Neural cell (in vitro differentiated cells): ENCODE results near the gene KMO. TPM values are rescaled to one million over a fixed set of nuclear protein-coding genes. Genes with fewer than 3 reads are reported as not detected.

Experiments
- H2AFZ ChIP-seq: fragments of 200-600, 300-800 bp; sonication (generic), shearing (Covaris generic); 2 replicates; pipeline ENCODE4 v1.6.0; 2014; ENCODE audit warnings: low read depth, mild to moderate bottlenecking, antibody characterized with exemption, low read length, moderate library complexity
- H3F3A ChIP-seq: fragments of 200-600 bp; shearing (Covaris generic); 2 replicates; pipeline ENCODE4 v1.6.1; 2016; ENCODE audit warnings: mild to moderate bottlenecking, moderate library complexity, mixed read lengths, antibody characterized with exemption, low read length; ENCODE audit not compliant: insufficient read depth, poor library complexity, severe bottlenecking
- H3K27ac ChIP-seq: fragments of 200-600, 300-800 bp; sonication (generic), shearing (Covaris generic); 2 replicates; pipeline ENCODE4 v1.5.1; 2014; ENCODE audit warnings: mild to moderate bottlenecking, low read length, moderate library complexity
- H3K27me3 ChIP-seq: fragments of 300-800, 200-600 bp; sonication (generic), shearing (Covaris generic); 2 replicates; pipeline ENCODE4 v1.6.0; 2014; ENCODE audit warnings: mild to moderate bottlenecking, low read depth, low read length, moderate library complexity; ENCODE audit not compliant: insufficient read depth
- H3K36me3 ChIP-seq: fragments of 300-800, 200-600 bp; sonication (generic), shearing (Covaris generic); 2 replicates; pipeline ENCODE4 v1.5.1; 2014; ENCODE audit warnings: mild to moderate bottlenecking, antibody characterized with exemption, low read length, moderate library complexity; ENCODE audit not compliant: insufficient read depth
- H3K4me2 ChIP-seq: fragments of 300-800, 200-600 bp; sonication (generic), shearing (Covaris generic); 2 replicates; pipeline ENCODE4 v1.6.0; 2014; ENCODE audit warnings: mild to moderate bottlenecking, low read length
- H3K4me3 ChIP-seq: fragments of 300-800, 200-600 bp; sonication (generic), shearing (Covaris generic); 2 replicates; pipeline ENCODE4 v1.5.1; 2014; ENCODE audit warnings: mild to moderate bottlenecking, low read length, moderate library complexity
- H3K79me2 ChIP-seq: fragments of 200-600 bp; shearing (Covaris generic); replicated peaks from 2 replicates; pipeline ENCODE4 v1.6.0; 2014; ENCODE audit warnings: mild to moderate bottlenecking, low read length, moderate library complexity; ENCODE audit not compliant: insufficient read depth
- H3K9ac ChIP-seq: fragments of 300-800, 200-600 bp; sonication (generic), shearing (Covaris generic); 2 replicates; pipeline ENCODE4 v1.6.1; 2016; ENCODE audit warnings: mild to moderate bottlenecking, low read length, mixed read lengths
- H3K9me2 ChIP-seq: fragments of 200-600 bp; shearing (Covaris generic); 2 replicates; pipeline ENCODE4 v1.6.1; 2016; ENCODE audit warnings: mild to moderate bottlenecking, low read length, mixed read lengths; ENCODE audit not compliant: insufficient read depth
- H3K9me3 ChIP-seq: fragments of 200-600, 300-800 bp; sonication (generic), shearing (Covaris generic); 2 replicates; pipeline ENCODE4 v1.6.1; 2016; ENCODE audit warnings: mild to moderate bottlenecking, mixed run types, low read length, moderate library complexity, mixed read lengths
- H4K20me1 ChIP-seq: fragments of 200-600 bp; shearing (Covaris generic); 2 replicates; pipeline ENCODE4 v1.6.1; 2016; ENCODE audit warnings: mild to moderate bottlenecking, mixed run types; ENCODE audit not compliant: insufficient read depth
- CTCF ChIP-seq: fragments of 450-650 bp; IDR thresholded peaks from 2 replicates; pipeline ENCODE4 v1.5.1; 2014; ENCODE audit warnings: antibody characterized with exemption, mild to moderate bottlenecking, moderate library complexity; ENCODE audit not compliant: poor library complexity, severe bottlenecking
- EP300 ChIP-seq: fragments of 450-650 bp; conservative IDR thresholded peaks from 2 replicates; pipeline ENCODE4 v1.6.1; 2014; ENCODE audit warnings: antibody characterized with exemption, mild to moderate bottlenecking, moderate library complexity; ENCODE audit not compliant: poor library complexity, severe bottlenecking
- EZH2 ChIP-seq: fragments of 200-600, 300-800 bp; shearing (Covaris generic), sonication (generic); IDR thresholded peaks from 2 replicates; pipeline ENCODE4 v1.6.1; 2014; ENCODE audit warnings: antibody characterized with exemption, low read length, borderline replicate concordance, mild to moderate bottlenecking; ENCODE audit not compliant: insufficient read depth, poor library complexity, severe bottlenecking
- MXI1 ChIP-seq: fragments of 450-650 bp; conservative IDR thresholded peaks from 2 replicates; pipeline ENCODE4 v1.6.1; 2014; ENCODE audit warnings: antibody characterized with exemption, mild to moderate bottlenecking; ENCODE audit not compliant: poor library complexity, severe bottlenecking
- POLR2AphosphoS5 ChIP-seq: IDR thresholded peaks from 2 replicates; pipeline ENCODE4 v1.6.1; 2012
- RAD21 ChIP-seq: fragments of 450-650 bp; conservative IDR thresholded peaks from 2 replicates; pipeline ENCODE4 v1.6.1; 2014; ENCODE audit warnings: antibody characterized with exemption, mild to moderate bottlenecking, moderate library complexity
- REST ChIP-seq: IDR thresholded peaks from 2 replicates; pipeline ENCODE4 v1.6.1; 2012; ENCODE audit warnings: borderline replicate concordance
- SMC3 ChIP-seq: fragments of 450-650 bp; conservative IDR thresholded peaks from 2 replicates; pipeline ENCODE4 v1.6.1; 2014; ENCODE audit warnings: antibody characterized with exemption, mild to moderate bottlenecking, moderate library complexity; ENCODE audit not compliant: poor library complexity
- TAF1 ChIP-seq: IDR thresholded peaks from 2 replicates; pipeline ENCODE4 v1.6.1; 2012; ENCODE audit warnings: low read depth
- polyA plus RNA-seq: library from polyadenylated mRNA; depleted of rRNA; stranded (reverse); fragments of >200 nt; gene quantifications from 2 replicates; pipeline ENCODE4 v1.2.3, GENCODE V29; 2014

KMO gene
- polyA plus RNA-seq, 1 donor from 2014 or later: 0.72 TPM

GRCh38 chr1:241606544-241606943, 74.4 kb downstream of the KMO start:
- no peaks in the 10 kb centered on the region for H3K79me2 ChIP-seq
- H3K9ac ChIP-seq: no peak overlapping the region
- no peak overlapping the region for H3K27ac ChIP-seq
- H3K4me3 ChIP-seq: no peak overlapping the region
- H4K20me1 ChIP-seq: no peaks in the 10 kb centered on the region
- H3K36me3 ChIP-seq: no peaks in the 10 kb centered on the region
- no peak overlapping the region for H3K4me2 ChIP-seq
- no peak for TF ChIP-seq REST
- TF ChIP-seq SMC3: no peak
- TF ChIP-seq RAD21: no peak
- TF ChIP-seq CTCF: no peak
- TF ChIP-seq TAF1: no peak
- TF ChIP-seq EP300: no peak
- TF ChIP-seq POLR2AphosphoS5: no peak
- TF ChIP-seq MXI1: no peak
- no peaks in the 10 kb centered on the region for H3K9me2 ChIP-seq
- H3K27me3 ChIP-seq: no peaks in the 10 kb centered on the region
- no peaks in the 10 kb centered on the region for H3K9me3 ChIP-seq
- H2AFZ ChIP-seq: no peak overlapping the region
- H3F3A ChIP-seq: no peaks in the 10 kb centered on the region

GRCh38 chr1:241607497-241607896, 75.3 kb downstream of the KMO start:
- no peaks in the 10 kb centered on the region for H3K79me2 ChIP-seq
- no peak overlapping the region for H3K4me2 ChIP-seq
- H3K9me2 ChIP-seq: no peaks in the 10 kb centered on the region
- H2AFZ ChIP-seq: no peak overlapping the region
- H4K20me1 ChIP-seq: no peaks in the 10 kb centered on the region
- H3K4me3 ChIP-seq: no peak overlapping the region
- no peaks in the 10 kb centered on the region for H3F3A ChIP-seq
- H3K9ac ChIP-seq: no peak overlapping the region
- no peaks in the 10 kb centered on the region for H3K9me3 ChIP-seq
- no peak for TF ChIP-seq RAD21
- no peak for TF ChIP-seq CTCF
- no peak for TF ChIP-seq SMC3
- no peak for TF ChIP-seq MXI1
- no peak for TF ChIP-seq EZH2
- no peak for TF ChIP-seq POLR2AphosphoS5
- no peak for TF ChIP-seq REST
- no peak for TF ChIP-seq TAF1
- TF ChIP-seq EP300: no peak
- H3K27me3 ChIP-seq: no peaks in the 10 kb centered on the region
- no peaks in the 10 kb centered on the region for H3K36me3 ChIP-seq
- H3K27ac ChIP-seq: no peak overlapping the region
